Naive thymus-derived CD4-positive, alpha-beta T cell (primary cell): ENCODE measurements around the gene MATN1. TPM values are rescaled to one million over a fixed set of nuclear protein-coding genes. Genes with fewer than 3 reads are reported as not detected.

Experiments
- ATAC-seq: fragments of 150-1000 bp; cut with Tn5 transposase; 2 replicates; pipeline ENCODE4 v1.10.0; 2021; ENCODE audit warnings: mild to moderate bottlenecking, moderate library complexity
- CTCF ChIA-PET: fragments of 350-600 bp; sonication (Branson Sonifier 250); formaldehyde crosslinking; loops from one replicate; lab custom pipeline; 2021; ENCODE audit warnings: antibody characterized with exemption; lab: Charles Lee
- POLR2A ChIA-PET: fragments of 350-600 bp; sonication (Branson Sonifier 250); formaldehyde crosslinking; loops from one replicate; lab custom pipeline; 2021; ENCODE audit warnings: antibody characterized with exemption, inconsistent platforms; lab: Charles Lee
- DNase-seq, 9 donors: peaks; one replicate each; pipeline versions ENCODE4 v3.0.0 to v3.0.0-alpha.2; 2020 to 2022; ENCODE audit warnings: mixed read lengths in 1 of 9
- H3K27ac ChIP-seq: one replicate; pipeline ENCODE4 v1.7.0; 2013; ENCODE audit warnings: mild to moderate bottlenecking, low read depth, low read length, moderate library complexity
- H3K27me3 ChIP-seq, 2 donors: one replicate each; pipeline ENCODE4 v1.7.0; 2013; ENCODE audit warnings: low read length in 2 of 2, mild to moderate bottlenecking in 2 of 2, moderate library complexity in 2 of 2; ENCODE audit not compliant: control insufficient read depth in 2 of 2, insufficient read depth in 2 of 2
- H3K36me3 ChIP-seq, 3 experiments: 1 replicate in 2 of 3; 2 replicates in 1 of 3; pipeline ENCODE4 v1.7.0; 2013; ENCODE audit warnings: low read length in 3 of 3, mild to moderate bottlenecking in 3 of 3, moderate library complexity in 1 of 3; ENCODE audit not compliant: insufficient read depth in 3 of 3, control insufficient read depth in 2 of 3
- H3K4me1 ChIP-seq, 2 donors: one replicate each; pipeline ENCODE4 v1.7.0; 2013; ENCODE audit warnings: low read length in 2 of 2, mild to moderate bottlenecking in 2 of 2, moderate library complexity in 1 of 2; ENCODE audit not compliant: control insufficient read depth in 2 of 2, insufficient read depth in 2 of 2
- H3K4me3 ChIP-seq: 2 replicates; pipeline ENCODE4 v1.7.0; 2013; ENCODE audit warnings: mild to moderate bottlenecking, low read length
- H3K9me3 ChIP-seq, 3 experiments: 1 replicate in 2 of 3; 2 replicates in 1 of 3; pipeline ENCODE4 v1.7.0; 2013; ENCODE audit warnings: low read length in 3 of 3; ENCODE audit not compliant: control insufficient read depth in 2 of 3
- H3K27ac Mint-ChIP-seq, 9 donors: one replicate each; pipeline ENCODE4 v1.8.0; 2020 to 2022; ENCODE audit warnings: mixed read lengths in 9 of 9, mild to moderate bottlenecking in 8 of 9, moderate library complexity in 5 of 9, inconsistent platforms in 2 of 9
- H3K27me3 Mint-ChIP-seq, 5 donors: one replicate each; pipeline ENCODE4 v1.8.0; 2021 to 2022; ENCODE audit warnings: mixed read lengths in 5 of 5, mild to moderate bottlenecking in 1 of 5
- H3K36me3 Mint-ChIP-seq, 5 donors: one replicate each; pipeline ENCODE4 v1.8.0; 2020 to 2022; ENCODE audit warnings: mixed read lengths in 5 of 5, mild to moderate bottlenecking in 3 of 5, inconsistent platforms in 1 of 5
- H3K4me1 Mint-ChIP-seq, 7 donors: one replicate each; pipeline ENCODE4 v1.8.0; 2020 to 2022; ENCODE audit warnings: mixed read lengths in 7 of 7, mild to moderate bottlenecking in 3 of 7, inconsistent platforms in 1 of 7
- H3K4me3 Mint-ChIP-seq, 10 donors: one replicate each; pipeline ENCODE4 v1.8.0; 2020 to 2022; ENCODE audit warnings: mild to moderate bottlenecking in 10 of 10, mixed read lengths in 10 of 10, moderate library complexity in 6 of 10, inconsistent platforms in 2 of 10
- H3K9me3 Mint-ChIP-seq, 11 donors: one replicate each; pipeline ENCODE4 v1.8.0; 2020 to 2022; ENCODE audit warnings: mixed read lengths in 11 of 11, mild to moderate bottlenecking in 4 of 11, inconsistent platforms in 1 of 11, moderate library complexity in 1 of 11
- intact Hi-C, 2 donors: fragments of 100-400 bp; cut with micrococcal nuclease; formaldehyde crosslinking; loops; one replicate each; pipeline ENCODE4 v1.15.1; 2023
- polyA plus RNA-seq, 2 donors: library from polyadenylated mRNA; unstranded; fragments of 300-500 nt; fragmentation: Illumina TruSeq; gene quantifications; one replicate each; pipeline ENCODE4 v1.2.3, GENCODE V29; 2021
- total RNA-seq, 6 experiments: library from RNA in 5 of 6; stranded (reverse) in 5 of 6; gene quantifications; 1 replicate in 5 of 6; 2 replicates in 1 of 6; pipeline ENCODE4 v1.2.3 and lab custom pipeline; 2021 to 2026

The MATN1 gene
- total and polyA plus RNA-seq, 7 experiments from 2014 or later = 0.08 to 3.6 (median 0.22) TPM; not detected in 2

DNA sequence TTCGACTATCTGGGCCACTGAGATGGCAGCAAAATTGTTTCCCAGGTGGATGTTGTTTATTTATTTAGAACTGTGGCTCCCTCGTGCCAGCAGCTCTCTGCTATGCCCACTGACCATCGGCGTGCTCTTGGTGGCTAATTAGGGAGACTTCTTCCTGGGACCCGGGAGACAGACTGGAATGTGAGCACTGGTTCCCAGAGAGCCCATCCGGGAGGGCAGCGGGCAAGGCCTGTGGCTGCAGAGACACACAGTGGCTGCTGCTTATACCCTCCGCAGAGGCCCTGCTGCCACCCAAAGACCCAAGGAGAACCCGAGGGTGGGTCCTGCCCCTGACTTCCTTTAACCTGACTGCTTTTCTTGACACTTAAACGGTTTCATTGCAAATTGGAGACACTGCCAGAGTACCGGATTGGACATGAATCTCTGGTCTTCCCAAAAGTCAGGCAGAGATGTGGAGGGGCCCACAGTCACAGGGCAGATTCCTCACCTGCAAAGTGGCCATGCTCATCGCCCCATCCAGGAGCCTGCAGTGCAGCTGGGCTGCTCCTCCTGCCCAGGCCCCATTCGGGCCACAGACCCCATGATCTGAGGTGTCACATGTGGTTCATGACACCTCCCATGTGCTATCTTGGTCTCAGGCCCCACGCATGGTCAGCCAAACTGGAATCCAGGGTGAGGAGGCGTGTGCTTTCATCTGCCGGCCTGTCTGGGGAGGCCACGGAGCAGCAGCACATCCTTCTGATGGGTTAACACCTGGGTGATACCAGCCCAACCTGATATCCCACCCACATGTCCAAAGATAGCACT lies 5.7 kb upstream of the MATN1 start:
- Histone ChIP-seq H3K4me1 (peaks cover 4 to 10% of the 10 kb centered on the region in 2 donors), H3K36me3 (peaks cover 1 to 56% (median 9%) of the 10 kb centered on the region in 3 experiments), H3K27ac (no peak overlapping the region), H3K9me3 (no peaks in the 10 kb centered on the region), H3K4me3 (no peak overlapping the region), H3K27me3 (no peaks in the 10 kb centered on the region)
- intact Hi-C loops = no loop called here
- peaks cover 8 to 39% (median 26%) of the 10 kb centered on the region in 7 donors for H3K4me1 Mint-ChIP-seq
- ATAC-seq (no peak), DNase-seq (no peak)
- H3K36me3 Mint-ChIP-seq = peaks cover 0 to 15% (median 5%) of the 10 kb centered on the region in 5 donors
- no peak overlapping the region for H3K4me3 Mint-ChIP-seq
- H3K27ac Mint-ChIP-seq = peak overlapping the region in 5 of 9 donors; percentile 20 to 81 (median 49)
- H3K27me3 Mint-ChIP-seq = no peaks in the 10 kb centered on the region
- POLR2A ChIA-PET = interaction anchor here (0.7 to 42.4 kb wide), 3 partner anchors 9 to 51 kb away, joined by 3 to 1281 read pairs (median 30); partner anchors contain the start of gene LAPTM5
- CTCF ChIA-PET = interaction anchor here (0.8 to 2.6 kb wide), 4 partner anchors 10 to 51 kb away, joined by 3 to 17 read pairs (median 6); no protein-coding TSS in a partner anchor
- no peaks in the 10 kb centered on the region for H3K9me3 Mint-ChIP-seq

DNA sequence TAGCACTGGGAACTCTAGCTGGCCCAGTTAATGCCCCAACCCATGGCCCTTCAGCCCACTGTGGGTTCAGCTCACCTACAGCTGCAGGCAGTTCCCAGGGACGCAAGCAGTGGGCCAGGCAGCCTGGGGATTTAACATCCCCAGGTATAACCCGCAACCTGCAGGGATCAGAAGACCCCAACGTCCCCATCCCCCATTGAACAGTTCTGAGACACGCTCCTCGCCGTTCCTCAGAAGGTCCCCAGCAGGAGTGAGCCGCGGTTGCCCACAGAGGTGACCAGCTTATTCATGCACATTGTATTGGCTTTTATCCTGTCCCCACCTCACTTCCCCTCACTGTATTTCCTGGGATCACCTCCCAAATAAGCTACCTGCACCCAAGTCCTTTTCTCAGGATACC lies 5.0 kb upstream of the MATN1 start:
- no peaks in the 10 kb centered on the region for H3K9me3 ChIP-seq
- no peak overlapping the region for H3K4me3 Mint-ChIP-seq
- no peaks in the 10 kb centered on the region for H3K27me3 ChIP-seq
- ATAC-seq (no peak), DNase-seq (no peak)
- intact Hi-C loops = no loop called here
- ChIA-PET POLR2A (interaction anchor here (42.4 kb wide), 1 partner anchor 27 kb away, joined by 1281 read pairs; the partner anchor contains the start of gene LAPTM5), CTCF (interaction anchor here (1.5 to 6.1 kb wide), 3 partner anchors 9 to 50 kb away, joined by 3 to 55 read pairs (median 17); no protein-coding TSS in a partner anchor)
- peaks cover 0 to 56% (median 7%) of the 10 kb centered on the region in 3 experiments for H3K36me3 ChIP-seq
- H3K9me3 Mint-ChIP-seq = peaks cover 0 to 2% (median 0%) of the 10 kb centered on the region in 11 donors
- peaks cover 4 to 13% of the 10 kb centered on the region in 2 donors for H3K4me1 ChIP-seq
- H3K27ac Mint-ChIP-seq = peak overlapping the region in 5 of 9 donors; percentile 9 to 58 (median 49)
- H3K36me3 Mint-ChIP-seq = peaks cover 0 to 16% (median 5%) of the 10 kb centered on the region in 5 donors
- no peak overlapping the region for H3K27ac ChIP-seq
- peaks cover 11 to 43% (median 29%) of the 10 kb centered on the region in 7 donors for H3K4me1 Mint-ChIP-seq
- H3K27me3 Mint-ChIP-seq = no peaks in the 10 kb centered on the region
- no peak overlapping the region for H3K4me3 ChIP-seq

GRCh38 chr1:30727824-30728223 lies 4.4 kb upstream of the MATN1 start:
- DNase-seq = no peak
- peak overlapping the region in 7 of 9 donors; percentile 9 to 62 (median 57) for H3K27ac Mint-ChIP-seq
- H3K27ac ChIP-seq = no peak overlapping the region
- no peaks in the 10 kb centered on the region for H3K27me3 Mint-ChIP-seq
- peaks cover 0 to 13% (median 5%) of the 10 kb centered on the region in 5 donors for H3K36me3 Mint-ChIP-seq
- no peaks in the 10 kb centered on the region for H3K9me3 ChIP-seq
- H3K9me3 Mint-ChIP-seq = peaks cover 0 to 2% (median 0%) of the 10 kb centered on the region in 11 donors
- no peaks in the 10 kb centered on the region for H3K27me3 ChIP-seq
- ChIA-PET CTCF (interaction anchor here (1.5 to 6.1 kb wide), 4 partner anchors 8 to 55 kb away, joined by 3 to 55 read pairs (median 11); no protein-coding TSS in a partner anchor), POLR2A (interaction anchor here (42.4 kb wide), 1 partner anchor 27 kb away, joined by 1281 read pairs; the partner anchor contains the start of gene LAPTM5)
- peaks cover 0 to 57% (median 7%) of the 10 kb centered on the region in 3 experiments for H3K36me3 ChIP-seq
- no peak overlapping the region for H3K4me3 Mint-ChIP-seq
- ATAC-seq = no peak
- H3K4me1 Mint-ChIP-seq = peaks cover 11 to 43% (median 29%) of the 10 kb centered on the region in 7 donors
- intact Hi-C loops = no loop called here
- peaks cover 4 to 18% of the 10 kb centered on the region in 2 donors for H3K4me1 ChIP-seq
- H3K4me3 ChIP-seq = no peak overlapping the region

DNA sequence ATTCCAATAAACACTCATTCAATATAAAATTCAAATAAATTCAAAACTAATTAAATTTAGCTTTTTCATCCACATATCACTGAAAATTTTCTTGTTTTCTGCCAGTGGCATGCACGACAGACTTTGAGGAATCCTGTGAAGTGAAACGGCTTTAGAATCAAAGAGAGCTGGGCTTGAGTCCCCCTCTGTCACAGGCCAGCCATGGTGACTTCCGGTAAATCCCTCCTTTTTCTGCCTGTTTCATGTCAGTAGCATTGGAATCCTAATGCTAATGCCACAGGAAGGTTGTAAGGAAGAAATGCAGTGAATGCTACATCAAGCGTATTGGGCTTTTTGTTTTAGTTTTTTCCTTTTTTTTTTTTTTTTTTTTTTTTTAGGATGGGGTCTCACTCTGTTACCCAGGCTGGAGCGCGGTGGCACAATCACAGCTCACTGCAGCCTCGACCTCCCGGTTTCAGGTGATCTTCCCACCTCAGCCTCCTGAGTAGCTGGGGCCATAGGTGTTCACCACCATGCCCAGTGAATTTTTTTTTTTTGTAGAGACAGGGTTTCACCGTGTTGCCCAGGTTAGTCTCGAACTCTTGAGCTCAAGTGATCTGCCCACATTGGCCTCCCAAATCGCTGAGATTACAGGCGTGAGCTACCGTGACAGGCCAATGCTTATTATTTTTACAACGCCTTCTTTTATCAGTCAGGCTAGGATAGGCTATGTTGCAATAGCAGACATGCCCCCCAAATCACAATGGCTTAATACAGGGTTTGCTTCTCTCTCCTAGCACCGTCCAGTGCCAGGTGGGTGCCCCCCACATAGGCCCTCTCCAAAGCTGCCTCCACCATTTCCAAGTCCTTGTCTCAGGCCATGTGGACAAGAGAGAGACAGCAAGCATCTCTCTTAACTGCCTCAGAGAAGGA lies 3.6 kb upstream of the MATN1 start:
- ATAC-seq (no peak), DNase-seq (no peak)
- Mint-ChIP-seq H3K4me1 (peaks cover 12 to 46% (median 33%) of the 10 kb centered on the region in 7 donors), H3K4me3 (no peak overlapping the region), H3K36me3 (peaks cover 0 to 15% (median 3%) of the 10 kb centered on the region in 5 donors), H3K27ac (peak overlapping the region in 8 of 9 donors; percentile 9 to 62 (median 54)), H3K9me3 (peaks cover 0 to 2% (median 0%) of the 10 kb centered on the region in 11 donors), H3K27me3 (no peaks in the 10 kb centered on the region)
- H3K9me3 ChIP-seq = no peaks in the 10 kb centered on the region
- ChIA-PET POLR2A (interaction anchor here (0.8 to 42.4 kb wide), 2 partner anchors 12 to 28 kb away, joined by 4 to 1281 read pairs; partner anchors contain the start of gene LAPTM5), CTCF (interaction anchor here (0.6 to 6.1 kb wide), 5 partner anchors 8 to 56 kb away, joined by 3 to 55 read pairs (median 5); no protein-coding TSS in a partner anchor)
- H3K27me3 ChIP-seq = no peaks in the 10 kb centered on the region
- no peak overlapping the region for H3K4me3 ChIP-seq
- no peak overlapping the region for H3K27ac ChIP-seq
- peaks cover 4 to 25% of the 10 kb centered on the region in 2 donors for H3K4me1 ChIP-seq
- peaks cover 0 to 59% (median 7%) of the 10 kb centered on the region in 3 experiments for H3K36me3 ChIP-seq
- intact Hi-C loops = no loop called here

GRCh38 chr1:30726236-30726635 lies 2.9 kb upstream of the MATN1 start:
- Mint-ChIP-seq H3K4me3 (no peak overlapping the region), H3K36me3 (peaks cover 0 to 19% (median 3%) of the 10 kb centered on the region in 5 donors), H3K27me3 (no peaks in the 10 kb centered on the region), H3K27ac (peak overlapping the region in 1 of 9 donors; percentile 51), H3K4me1 (peaks cover 7 to 45% (median 27%) of the 10 kb centered on the region in 7 donors), H3K9me3 (peaks cover 0 to 2% (median 0%) of the 10 kb centered on the region in 11 donors)
- POLR2A ChIA-PET = interaction anchor here (42.4 kb wide), 1 partner anchor 29 kb away, joined by 1281 read pairs; the partner anchor contains the start of gene LAPTM5
- intact Hi-C loops = no loop called here
- no peak for DNase-seq
- CTCF ChIA-PET = interaction anchor here (0.6 to 6.1 kb wide), 4 partner anchors 35 to 633 kb away, joined by 3 to 55 read pairs (median 7); no protein-coding TSS in a partner anchor
- peaks cover 0 to 67% (median 7%) of the 10 kb centered on the region in 3 experiments for H3K36me3 ChIP-seq
- peaks cover 0 to 19% of the 10 kb centered on the region in 2 donors for H3K4me1 ChIP-seq
- ATAC-seq = no peak
- H3K27me3 ChIP-seq = no peaks in the 10 kb centered on the region
- H3K9me3 ChIP-seq = no peaks in the 10 kb centered on the region
- no peak overlapping the region for H3K4me3 ChIP-seq
- no peak overlapping the region for H3K27ac ChIP-seq
